GM18502 (cell line): Measurements from ENCODE around the gene TRIM15.
"Not testable (repeated sequence)": the region's sequence is repeated elsewhere in the genome, so short reads cannot be mapped to it uniquely, and the experiment has no call there.

Experiments
- ATAC-seq: cut with Tn5 transposase; IDR thresholded peaks from one replicate; pipeline ENCODE4 v1.9.1; 2021; ENCODE audit warnings: mild to moderate bottlenecking; ENCODE audit not compliant: unreplicated experiment, poor library complexity

Gene TRIM15

DNA sequence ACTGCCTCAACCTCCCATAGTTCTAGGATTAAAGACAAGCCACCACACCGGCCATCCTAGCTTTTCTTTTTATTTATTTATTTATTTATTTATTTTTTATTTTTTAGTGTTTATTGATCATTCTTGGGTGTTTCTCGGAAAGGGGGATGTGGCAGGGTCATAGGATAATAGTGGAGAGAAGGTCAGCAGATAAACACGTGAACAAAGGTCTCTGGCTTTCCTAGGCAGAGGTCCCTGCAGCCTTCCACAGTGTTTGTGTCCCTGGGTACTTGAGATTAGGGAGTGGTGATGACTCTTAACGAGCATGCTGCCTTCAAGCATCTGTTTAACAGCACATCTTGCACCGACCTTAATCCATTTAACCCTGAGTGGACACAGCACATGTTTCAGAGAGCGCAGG lies 58.0 kb downstream of the TRIM15 start:
- not testable (repeated sequence) for ATAC-seq

DNA sequence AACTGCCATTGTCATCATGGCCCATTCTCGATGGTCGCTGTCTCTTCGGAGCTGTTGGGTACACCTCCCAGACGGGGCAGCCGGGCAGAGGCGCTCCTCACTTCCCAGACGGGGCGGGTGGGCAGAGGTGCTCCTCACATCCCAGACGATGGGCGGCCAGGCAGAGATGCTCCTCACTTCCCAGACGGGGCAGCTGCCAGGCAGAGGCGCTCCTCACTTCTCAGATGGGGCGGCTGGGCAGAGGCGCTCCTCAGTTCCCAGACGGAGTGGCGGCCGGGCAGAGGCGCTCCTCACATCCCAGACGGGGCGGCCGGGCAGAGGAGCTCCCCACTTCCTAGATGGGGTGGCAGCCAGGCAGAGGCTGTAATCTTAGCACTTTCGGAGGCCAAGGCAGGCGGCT lies 58.6 kb downstream of the TRIM15 start:
- not testable (repeated sequence) for ATAC-seq
